AG08396 (cell line): ENCODE data around the gene BABAM2.
"Not testable (repeated sequence)": the region's sequence is repeated elsewhere in the genome, so short reads cannot be mapped to it uniquely, and the experiment has no call there.

Experiments
- DNase-seq: peaks from one replicate; pipeline ENCODE4 v3.0.0; 2012; ENCODE audit warnings: low spot score, mixed read lengths

Gene BABAM2

DNA sequence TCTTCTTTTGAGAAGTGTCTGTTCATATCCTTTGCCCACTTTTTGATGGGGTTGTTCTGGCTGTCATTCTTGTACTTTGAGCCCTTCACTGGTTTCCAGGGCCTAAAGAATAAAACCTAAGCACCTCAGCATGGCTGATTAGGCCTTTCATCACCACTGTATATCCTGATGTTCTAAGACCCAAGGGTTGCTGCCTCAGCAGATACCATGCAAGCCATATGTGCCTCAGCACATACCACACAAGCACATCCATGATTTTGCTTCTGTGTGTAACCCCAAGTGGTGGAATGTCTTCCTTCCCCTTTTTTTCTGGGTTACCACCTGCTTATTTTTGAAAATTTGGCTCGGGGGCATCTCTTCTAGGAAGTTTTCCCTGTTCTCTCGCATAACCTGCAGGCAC is 11.7 kb upstream of the BABAM2 start:
- DNase-seq, result no peak

DNA sequence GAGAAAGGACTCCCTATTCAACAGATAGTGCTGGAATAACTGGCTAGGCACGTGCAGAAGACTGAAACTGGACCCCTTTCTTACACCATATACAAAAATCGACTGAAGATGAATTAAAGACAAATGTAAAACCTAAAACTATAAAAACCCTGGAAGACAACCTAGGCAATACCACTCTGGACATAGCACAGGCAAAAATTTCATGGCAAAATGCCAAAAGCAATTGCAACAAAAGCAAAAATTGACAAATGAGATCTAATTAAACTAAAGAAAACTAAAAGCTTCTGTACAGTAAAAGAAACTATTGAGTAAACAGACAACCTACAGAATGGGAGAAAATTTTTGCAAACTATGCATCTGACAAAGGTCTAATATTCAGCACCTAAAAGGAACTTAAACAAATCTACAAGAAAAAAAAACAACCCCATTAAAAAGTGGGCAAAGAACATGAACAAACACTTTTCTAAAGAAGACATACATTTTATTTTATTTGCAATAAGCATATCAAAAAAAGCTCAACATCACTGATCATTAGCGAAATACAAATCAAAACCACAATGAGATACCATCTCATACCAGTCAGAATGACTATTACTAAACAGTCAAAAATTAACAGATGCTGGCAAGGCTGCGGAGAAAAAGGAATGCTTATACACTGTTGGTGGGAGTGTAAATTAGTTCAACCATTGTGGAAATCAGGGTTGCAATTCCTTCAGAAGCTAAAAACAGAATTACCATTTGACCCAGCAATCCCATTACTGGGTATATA is 8.5 kb upstream of the BABAM2 start:
- not testable (repeated sequence) for DNase-seq

DNA sequence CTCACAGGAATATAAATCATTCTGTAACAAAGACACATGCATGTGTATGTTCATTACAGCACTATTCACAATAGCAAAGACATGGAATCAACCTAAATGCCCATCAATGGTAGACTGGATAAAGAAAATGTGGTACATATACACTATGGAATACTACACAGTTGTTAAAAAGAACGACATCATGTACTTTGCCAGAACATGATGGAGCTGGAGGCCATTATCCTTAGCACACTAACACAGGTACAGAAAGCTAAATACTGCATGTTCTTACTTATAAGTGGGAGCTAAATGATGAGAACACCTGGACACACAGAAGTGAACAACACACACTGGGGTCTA is 8.0 kb upstream of the BABAM2 start:
- not testable (repeated sequence) for DNase-seq

DNA sequence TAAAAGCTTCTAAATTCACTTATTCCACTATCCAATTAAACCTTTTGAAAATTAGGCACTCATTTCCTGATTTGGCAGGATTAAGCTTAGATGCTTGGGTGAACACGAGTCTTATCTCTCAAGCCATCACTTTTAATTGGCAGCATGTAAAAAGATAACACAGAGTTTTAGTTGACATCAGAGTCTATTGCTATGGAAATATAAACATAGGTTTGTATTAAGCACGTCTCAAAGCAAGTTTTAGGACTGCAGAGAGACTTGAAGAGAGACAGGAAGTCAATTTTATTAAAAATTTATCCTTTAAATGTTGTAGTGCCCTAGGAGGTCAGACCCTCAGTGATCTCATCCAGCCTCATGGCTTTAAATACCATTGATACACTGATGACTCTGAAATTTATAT is 5.9 kb upstream of the BABAM2 start:
- DNase-seq, result no peak

DNA sequence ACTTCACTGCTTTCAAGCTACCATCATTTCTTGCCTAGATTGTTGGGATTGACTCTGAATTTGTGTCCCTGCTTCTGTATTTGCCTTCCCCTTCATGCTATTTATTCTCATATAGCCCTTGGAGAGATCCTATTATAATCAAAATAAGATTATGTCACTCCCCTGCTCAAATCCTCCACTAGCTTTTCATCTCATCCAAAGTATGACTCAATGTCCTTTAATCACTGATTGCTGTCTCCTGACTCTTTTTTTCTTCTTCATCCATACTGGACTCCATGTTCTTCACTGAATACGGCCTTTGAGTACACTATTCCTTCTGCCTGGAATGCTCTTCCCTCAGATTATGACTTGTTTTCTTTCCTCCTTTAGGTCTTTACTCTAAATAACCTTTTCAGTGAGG is 5.3 kb upstream of the BABAM2 start:
- no peak for DNase-seq

DNA sequence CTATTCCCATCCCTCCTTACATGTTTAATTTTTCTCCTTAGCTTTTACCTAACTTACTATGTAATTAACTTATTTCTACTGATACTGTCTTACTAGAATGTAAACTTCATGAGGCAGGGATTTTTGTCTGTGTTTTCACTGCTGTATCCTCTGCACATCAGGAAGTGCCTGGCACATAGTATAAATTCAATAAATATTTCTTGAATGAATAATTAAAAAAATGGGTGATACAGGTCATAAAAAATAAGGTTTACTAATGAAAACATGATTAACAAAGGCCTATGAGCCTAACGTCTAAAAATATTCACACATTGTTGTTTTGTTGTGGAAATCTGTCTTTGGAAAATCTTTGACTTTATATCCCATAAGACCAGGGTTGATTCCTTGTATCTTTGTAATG is 4.9 kb upstream of the BABAM2 start:
- DNase-seq, result no peak

DNA sequence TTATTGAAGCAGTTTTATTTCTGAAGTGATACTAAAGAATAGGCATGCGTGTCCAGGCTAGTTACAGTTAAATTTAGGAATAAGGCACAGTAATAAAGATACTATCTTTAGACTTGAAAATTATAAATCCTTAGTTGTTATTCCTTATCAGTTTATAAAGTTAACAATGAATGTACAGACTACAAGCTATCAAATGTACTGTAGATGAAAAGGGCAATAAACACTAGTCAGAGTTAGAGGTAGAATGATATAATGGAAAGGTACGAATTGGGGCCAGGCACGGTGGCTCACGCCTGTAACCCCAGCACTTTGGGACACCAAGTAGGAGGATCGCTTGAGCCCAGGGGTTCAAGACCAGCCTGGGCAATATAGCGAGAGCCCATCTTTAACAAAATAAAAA is 4.2 kb upstream of the BABAM2 start:
- no peak for DNase-seq

DNA sequence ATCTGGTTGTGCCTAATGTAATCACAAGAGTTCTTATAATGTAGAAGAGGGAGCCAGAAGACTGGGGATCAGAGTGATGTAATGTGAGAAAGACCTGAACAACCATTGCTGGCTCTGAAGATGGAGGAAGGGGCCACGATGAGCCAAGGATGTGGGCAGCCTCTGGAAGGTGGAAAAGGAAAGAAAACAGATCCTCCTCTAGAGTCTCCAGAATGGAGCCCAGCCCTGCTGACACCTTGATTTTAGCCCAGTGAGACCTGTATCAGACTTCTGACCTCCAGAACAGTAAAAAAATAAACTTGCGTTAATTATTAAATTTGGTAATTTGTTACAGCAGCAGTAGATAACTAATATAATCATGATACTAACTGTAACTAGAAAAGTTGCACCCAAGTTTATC is 3.4 kb upstream of the BABAM2 start:
- no peak for DNase-seq

DNA sequence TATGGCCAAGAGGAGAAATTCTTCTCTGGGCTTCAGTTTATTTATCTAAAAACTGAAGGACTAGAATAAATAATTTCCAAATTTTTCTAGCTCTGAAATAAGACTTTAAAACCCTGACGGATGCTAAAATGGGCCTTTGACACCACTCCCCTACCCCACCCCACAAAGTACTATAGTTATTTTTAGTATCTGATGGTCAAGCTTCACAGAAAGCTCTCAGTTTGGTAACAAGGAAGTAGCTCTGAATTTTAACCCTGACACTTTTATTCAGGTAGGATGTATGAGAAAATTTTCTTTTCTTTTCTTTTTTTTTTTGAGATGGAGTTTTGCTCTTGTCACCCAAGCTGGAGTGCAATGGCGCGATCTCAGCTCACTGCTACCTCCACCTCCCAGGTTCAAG is 2.7 kb upstream of the BABAM2 start:
- no peak for DNase-seq

DNA sequence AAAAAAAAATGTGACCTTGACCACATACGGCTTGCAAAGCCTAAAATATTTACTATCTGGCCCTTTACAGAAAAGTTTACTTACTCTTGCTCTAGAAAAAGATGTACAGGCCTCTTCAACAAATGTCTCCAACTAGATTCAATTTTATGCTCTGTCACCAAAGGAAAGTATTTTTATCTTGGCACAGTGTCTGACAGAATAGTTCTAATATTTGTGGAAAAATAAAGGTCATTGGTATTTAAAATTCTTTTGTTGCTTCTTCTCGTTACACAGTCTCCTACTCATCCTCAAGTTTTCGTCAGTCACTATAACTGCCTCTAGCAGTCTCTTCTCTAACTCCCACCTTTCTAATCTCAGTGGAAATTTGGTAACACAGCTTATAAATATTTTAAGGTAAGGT is 1.7 kb upstream of the BABAM2 start:
- peak; percentile 24 for DNase-seq

DNA sequence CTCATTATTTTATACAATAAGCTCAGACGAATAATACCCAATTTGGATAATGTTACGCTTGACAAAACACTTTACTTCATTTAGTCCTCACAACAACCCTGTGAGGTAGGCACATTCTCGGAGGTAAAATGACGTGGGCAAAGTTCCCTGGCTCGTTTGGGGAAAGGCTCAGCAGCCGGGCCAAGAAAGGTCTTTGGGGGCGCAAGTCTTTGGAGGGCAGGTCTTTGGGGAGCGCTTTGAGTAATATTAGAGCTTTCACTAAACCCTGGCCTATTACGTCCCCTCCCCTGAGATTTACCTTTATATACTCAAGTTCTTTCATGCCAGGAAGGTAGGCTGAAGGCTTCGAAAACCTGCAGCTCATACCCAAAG is 769 bp upstream of the BABAM2 start:
- DNase-seq, result no peak

DNA sequence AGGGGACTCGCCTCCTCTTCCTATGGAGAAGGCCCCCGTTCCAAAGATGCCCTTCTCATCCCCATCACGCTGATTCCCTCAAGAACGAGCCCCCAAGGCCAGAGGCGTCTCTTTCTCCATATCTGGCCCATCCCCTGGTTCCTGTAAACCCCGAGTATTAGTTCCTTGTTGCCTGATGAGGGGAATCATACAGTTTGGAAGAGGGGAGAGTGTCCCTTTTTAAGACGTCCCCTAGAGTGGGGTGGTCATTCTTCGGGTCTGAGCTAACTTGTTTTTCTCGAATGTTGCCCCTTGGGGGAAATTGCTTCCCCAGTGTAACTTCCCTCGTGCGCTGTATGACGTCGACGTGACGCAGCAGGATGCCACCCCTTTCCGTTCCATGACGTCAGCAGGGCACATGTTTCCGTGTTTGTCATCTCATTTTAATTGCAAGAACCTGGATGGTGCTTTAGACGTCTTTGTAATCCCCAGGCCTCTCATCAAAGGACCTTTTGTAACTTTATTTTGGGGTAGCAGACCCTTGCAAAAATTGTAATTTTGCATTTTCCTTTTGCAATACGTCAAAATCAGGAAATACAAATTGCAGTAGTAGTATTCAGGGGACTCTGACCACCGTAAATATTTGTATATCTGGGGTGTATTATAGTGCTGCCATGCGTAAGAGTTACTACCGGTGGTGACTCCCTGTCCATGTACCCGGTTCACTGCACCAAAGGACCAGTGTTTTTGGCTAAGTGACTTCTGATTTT is 569 bp downstream of the BABAM2 start:
- peak; percentile 68 for DNase-seq

DNA sequence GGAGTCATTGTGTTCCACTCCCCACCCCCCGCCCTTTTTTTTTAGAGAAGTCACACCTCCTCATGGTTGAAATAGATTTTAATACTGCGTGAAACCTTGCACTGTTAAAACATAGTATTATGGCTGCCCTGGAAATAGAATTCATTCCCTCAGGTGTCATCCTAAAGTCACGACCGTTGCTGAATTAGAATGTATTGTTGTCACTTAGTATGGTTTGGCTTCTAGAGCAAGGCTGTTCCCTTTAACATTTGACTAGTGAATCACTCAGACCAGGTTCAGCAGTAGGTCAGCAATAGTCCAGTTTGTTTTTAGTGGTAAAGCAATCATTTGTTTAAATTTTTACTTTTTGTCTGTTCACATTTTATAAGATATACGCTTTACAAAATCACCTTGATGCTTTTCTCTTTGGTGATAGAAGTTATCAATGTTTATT is 1.2 kb downstream of the BABAM2 start:
- peak; percentile 18 for DNase-seq

DNA sequence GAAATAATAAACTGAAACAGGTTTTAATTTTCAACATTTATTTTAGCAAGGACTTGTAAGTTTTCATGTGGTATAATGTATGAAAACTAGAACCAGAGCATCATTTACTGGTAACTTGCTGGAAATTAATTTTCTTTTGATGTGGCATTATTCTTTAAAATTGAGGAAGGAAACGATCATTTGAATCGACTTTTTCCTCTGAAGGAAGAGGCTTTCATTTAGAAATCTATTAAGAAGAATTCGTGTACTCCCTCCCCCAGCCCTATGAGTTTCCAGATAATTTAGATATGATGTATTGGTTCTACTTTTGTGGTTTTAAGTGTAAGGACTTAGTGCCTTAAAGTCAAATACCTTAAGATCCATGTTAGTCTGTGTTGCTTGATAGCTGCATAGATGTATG is 2.5 kb downstream of the BABAM2 start:
- no peak for DNase-seq

DNA sequence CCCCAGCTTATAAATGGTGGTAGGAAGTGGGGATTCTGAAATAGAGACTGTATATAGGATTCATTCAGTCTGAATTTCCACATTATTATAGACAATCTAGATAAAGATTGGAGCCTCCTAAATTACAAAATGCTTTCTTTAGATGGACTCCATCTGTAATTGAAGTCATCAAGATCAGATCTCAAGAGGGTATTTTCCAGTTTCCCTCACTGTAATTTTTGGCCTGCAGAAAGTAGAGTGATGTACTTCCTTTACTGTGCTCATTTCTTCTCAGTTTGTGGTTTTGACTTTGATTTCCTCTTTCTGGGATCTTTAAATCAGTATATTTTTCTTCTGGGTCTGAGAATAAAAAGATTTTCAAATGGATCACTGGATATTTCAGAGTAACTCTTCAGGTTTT is 7.2 kb downstream of the BABAM2 start:
- no peak for DNase-seq

DNA sequence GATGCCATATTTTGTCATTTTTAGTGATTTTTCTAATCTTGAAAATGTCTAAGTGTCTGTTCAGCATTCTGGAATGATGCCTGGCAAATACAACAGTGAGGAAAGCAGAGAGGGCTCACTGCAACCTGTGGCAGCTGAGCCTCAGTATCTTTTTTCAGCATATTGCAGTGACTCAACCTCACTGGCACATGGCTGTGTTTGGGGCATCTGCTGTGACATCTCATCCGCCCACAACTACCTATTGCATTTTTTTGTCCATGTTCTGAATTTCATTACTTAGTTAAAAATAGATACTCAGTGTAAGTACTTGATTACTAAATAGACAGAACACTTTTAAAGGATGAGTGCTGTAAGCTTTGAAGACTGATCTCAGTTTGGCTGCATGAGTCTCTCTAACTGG is 10.7 kb downstream of the BABAM2 start:
- DNase-seq, result no peak

DNA sequence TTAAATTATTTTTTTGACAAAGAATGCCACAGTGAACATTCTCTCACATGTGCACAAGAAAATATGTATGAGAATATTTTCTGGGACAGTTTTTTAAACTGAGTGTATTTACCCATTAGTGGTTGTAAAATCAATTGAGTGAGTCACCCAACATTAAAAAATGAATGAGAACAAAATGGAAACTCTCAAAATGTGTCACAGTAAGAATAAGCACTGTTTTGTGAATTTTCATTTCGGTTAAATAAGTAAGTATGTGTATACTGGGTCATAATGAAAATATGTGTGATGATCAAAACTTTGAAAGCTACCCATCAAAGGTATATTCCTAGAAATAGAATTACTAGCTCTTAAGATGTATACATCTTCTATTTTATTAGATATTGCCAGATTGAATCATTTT is 11.6 kb downstream of the BABAM2 start:
- DNase-seq, result no peak

DNA sequence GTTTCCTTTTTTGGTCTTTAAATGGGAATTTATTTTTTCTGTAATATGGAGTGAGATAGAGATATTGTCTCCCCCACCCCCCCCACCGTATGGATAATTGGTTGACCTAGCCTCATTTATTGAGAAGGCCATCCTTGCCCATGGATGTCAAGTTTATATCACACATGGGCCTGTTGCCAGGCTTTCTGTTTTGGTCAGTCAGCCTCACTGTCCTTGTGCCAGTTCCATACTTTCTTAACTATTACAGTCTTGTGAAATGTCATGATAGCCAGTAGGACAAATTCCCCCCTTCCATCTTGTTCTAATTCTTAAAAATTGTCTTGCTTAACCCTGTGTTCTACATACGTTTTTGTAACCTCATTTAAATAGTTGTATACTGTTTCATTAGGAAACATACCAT is 12.5 kb downstream of the BABAM2 start:
- DNase-seq, result no peak

DNA sequence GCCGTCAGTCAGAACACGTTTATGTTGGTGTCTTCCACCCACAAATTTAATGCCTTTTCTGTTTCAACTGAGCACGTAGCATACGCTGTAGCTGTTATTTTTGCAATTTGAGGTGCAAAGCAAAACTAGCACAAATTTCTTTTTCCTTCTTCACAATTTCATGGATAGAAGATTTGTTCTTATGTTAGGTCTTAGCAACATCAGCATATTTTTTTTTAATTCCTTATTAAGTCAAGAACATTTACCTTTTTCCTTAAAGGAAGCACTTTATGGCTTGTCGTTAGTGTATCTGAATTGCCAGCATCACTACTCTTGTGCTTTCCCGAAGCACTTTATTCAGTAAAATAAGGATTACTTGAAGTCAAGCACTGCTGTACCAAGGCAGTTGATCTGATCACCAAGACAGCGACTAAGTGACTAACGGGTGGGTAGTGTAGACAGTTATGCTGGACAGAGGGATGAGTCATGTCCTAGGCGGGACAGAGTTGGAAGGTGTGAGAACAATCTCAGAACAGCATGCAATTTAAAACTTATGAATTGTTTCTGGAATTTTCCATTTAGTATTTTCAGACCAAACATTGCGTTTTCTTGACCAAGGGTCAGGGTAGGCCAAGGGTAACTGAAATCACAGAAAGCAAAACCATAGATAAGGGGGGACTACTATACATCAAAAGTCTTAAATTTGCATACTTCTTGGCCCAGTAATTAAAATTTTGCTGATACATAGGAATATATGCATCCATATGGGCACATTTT is 13.3 kb downstream of the BABAM2 start:
- DNase-seq, result no peak

DNA sequence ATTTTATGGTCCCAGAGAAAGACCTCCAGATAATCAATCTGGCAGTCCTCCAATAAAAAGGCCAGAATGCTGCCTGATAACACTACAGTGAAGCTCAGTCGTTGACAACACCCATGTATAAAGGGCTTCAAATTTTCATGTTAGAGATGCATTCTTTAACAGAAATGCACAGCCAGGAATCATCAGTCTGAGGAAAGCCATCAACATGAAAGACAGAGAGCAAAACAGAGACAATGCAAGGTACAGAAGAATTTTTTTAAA is 13.8 kb downstream of the BABAM2 start:
- DNase-seq, result no peak

DNA sequence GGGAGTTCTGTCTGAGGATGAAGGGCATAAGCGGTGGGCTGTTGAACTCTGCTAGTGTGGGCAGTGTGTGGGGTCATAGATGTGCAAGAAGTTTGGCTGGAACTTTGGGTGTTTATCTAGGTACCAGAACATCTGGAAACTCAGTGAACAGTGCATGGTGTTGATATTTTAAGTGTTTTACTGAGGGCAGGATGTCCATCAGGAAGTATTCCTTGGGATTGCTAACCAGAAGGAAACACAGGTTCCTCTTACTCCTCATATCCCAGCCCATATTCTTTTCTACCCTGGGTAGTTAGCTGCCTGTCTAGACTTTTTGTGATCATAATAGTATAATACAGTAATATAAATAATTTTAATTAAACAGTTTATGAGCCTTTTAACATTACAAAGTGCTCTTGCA is 15.5 kb downstream of the BABAM2 start:
- no peak for DNase-seq

DNA sequence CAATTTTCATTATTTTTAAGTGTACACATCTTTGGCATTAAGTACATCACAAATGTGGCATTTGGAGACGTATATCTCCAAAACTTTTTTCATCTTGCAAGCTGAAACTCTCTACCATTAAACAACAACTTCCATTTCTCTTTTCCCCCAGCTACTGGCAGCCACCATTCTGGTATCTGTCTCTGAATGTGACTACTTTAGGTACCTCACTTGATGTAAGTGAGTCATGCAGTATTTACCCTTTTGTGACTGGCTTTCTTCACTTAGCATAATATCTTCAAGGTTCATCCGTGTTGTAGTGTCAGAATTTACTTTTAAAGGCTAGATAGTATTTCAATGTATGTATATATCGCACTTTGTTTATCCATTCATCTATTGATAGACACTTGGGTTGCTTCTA is 17.0 kb downstream of the BABAM2 start:
- no peak for DNase-seq

DNA sequence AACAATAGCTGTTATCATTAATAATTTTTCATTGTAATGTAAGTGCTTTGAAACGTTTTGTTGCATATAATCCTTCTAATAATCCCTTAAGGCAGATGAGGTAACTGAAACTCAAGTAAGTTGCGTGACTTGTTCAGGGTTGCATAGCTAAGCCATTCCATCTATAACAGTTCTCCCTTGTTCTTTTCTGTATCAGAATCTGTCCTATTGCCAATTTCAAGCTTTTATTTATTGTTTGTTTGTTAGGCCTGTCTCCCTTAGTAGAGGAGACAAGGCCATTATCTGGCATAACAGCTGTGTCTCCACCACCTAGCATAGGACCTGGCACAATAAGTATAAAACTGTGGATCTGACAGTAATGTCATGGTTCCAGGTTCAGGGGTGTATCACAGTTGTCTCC is 19.4 kb downstream of the BABAM2 start:
- DNase-seq, result no peak
